Stomach (tissue), 4 donors: ENCODE data around the gene PCNX3.
"Not testable (repeated sequence)": the region's sequence is repeated elsewhere in the genome, so short reads cannot be mapped to it uniquely, and the experiment has no call there.

Experiments used
- CTCF ChIP-seq, 7 experiments: fragments of 450-650 bp in 4 of 7; fragments of 200-600 bp in 3 of 7; sonication (generic) in 3 of 7; IDR thresholded peaks; one replicate each; pipeline ENCODE4 v1.5.1; 2016 to 2019; ENCODE audit warnings: antibody characterized with exemption in 7 of 7, control low read depth in 2 of 7, mild to moderate bottlenecking in 1 of 7
- EP300 ChIP-seq: sonication (generic); formaldehyde crosslinking; IDR thresholded peaks from one replicate; pipeline ENCODE4 v1.6.1; 2017; ENCODE audit warnings: antibody characterized with exemption
- POLR2A ChIP-seq, 4 donors: fragments of 450-650 bp; IDR thresholded peaks; one replicate each; pipeline ENCODE4 v1.6.1; 2016; ENCODE audit warnings: antibody characterized with exemption in 4 of 4, control low read depth in 2 of 4, mild to moderate bottlenecking in 1 of 4, moderate library complexity in 1 of 4
- POLR2AphosphoS5 ChIP-seq, 3 donors: sonication (generic); formaldehyde crosslinking; IDR thresholded peaks; one replicate each; pipeline ENCODE4 v1.6.1; 2016; ENCODE audit warnings: antibody characterized with exemption in 3 of 3

- TF ChIP-seq CTCF (IDR thresholded peaks at IDR 0.05); POLR2AphosphoS5 (IDR thresholded peaks at IDR 0.05); POLR2A (IDR thresholded peaks at IDR 0.05); EP300: not testable (repeated sequence)
Measured at GRCh38 chr11:65660908-65661307, 45.3 kb downstream of the PCNX3 start.
